OCI-LY7 (cell line): ENCODE results near the gene NAA20. TPM values are rescaled to one million over a fixed set of nuclear protein-coding genes. Genes with fewer than 3 reads are reported as not detected.

ENCODE experiments used
- BruUV-seq: library from RNA; stranded (reverse); fragments of 400-500 nt; replicated peaks from 2 replicates; lab custom pipeline; 2021; lab: Mats Ljungman, UMichigan
- CTCF ChIA-PET: fragments of 300-600 bp; sonication (Branson Sonifier 250); formaldehyde crosslinking; loops from one replicate; lab custom pipeline; 2022; ENCODE audit warnings: antibody characterized with exemption; ENCODE audit not compliant: unreplicated experiment; lab: Charles Lee
- POLR2A ChIA-PET: fragments of 300-600 bp; sonication (Branson Sonifier 250); formaldehyde crosslinking; loops from one replicate; lab custom pipeline; 2022; ENCODE audit warnings: antibody characterized with exemption; lab: Charles Lee
- DNase-seq: peaks from one replicate; pipeline ENCODE4 v3.0.0-alpha.2; 2015; ENCODE audit warnings: low spot score
- H2AFZ ChIP-seq: fragments of 200-600 bp; sonication (generic), shearing (Covaris generic); 2 replicates; pipeline ENCODE4 v1.6.1; 2014; ENCODE audit warnings: mild to moderate bottlenecking, antibody characterized with exemption, low read length, moderate library complexity
- H3K27ac ChIP-seq: fragments of 200-600 bp; sonication (generic); 2 replicates; pipeline ENCODE4 v1.5.1; 2014; ENCODE audit warnings: mixed run types, low read depth, mild to moderate bottlenecking, moderate library complexity, low read length, inconsistent platforms; ENCODE audit not compliant: poor library complexity, severe bottlenecking
- H3K36me3 ChIP-seq: fragments of 200-600 bp; sonication (generic); 2 replicates; pipeline ENCODE4 v1.6.1; 2014; ENCODE audit warnings: mild to moderate bottlenecking, antibody characterized with exemption, low read length, moderate library complexity, mixed read lengths; ENCODE audit not compliant: insufficient read depth
- H3K4me1 ChIP-seq: fragments of 200-600 bp; sonication (generic); 2 replicates; pipeline ENCODE4 v1.5.1; 2014; ENCODE audit warnings: mild to moderate bottlenecking, low read length; ENCODE audit not compliant: insufficient read depth, poor library complexity, severe bottlenecking
- H3K4me2 ChIP-seq: fragments of 200-600 bp; sonication (generic); 2 replicates; pipeline ENCODE4 v1.6.1; 2014; ENCODE audit warnings: mild to moderate bottlenecking, low read length
- H3K4me3 ChIP-seq: fragments of 200-600 bp; sonication (generic); 2 replicates; pipeline ENCODE4 v1.5.1; 2014; ENCODE audit warnings: mild to moderate bottlenecking, low read depth, low read length; ENCODE audit not compliant: poor library complexity, severe bottlenecking
- H3K79me2 ChIP-seq: fragments of 200-600 bp; sonication (generic); 2 replicates; pipeline ENCODE4 v1.6.1; 2016; ENCODE audit warnings: low read depth, mild to moderate bottlenecking, low read length, moderate library complexity, mixed read lengths; ENCODE audit not compliant: insufficient read depth
- H3K9me2 ChIP-seq: fragments of 200-600 bp; sonication (generic); 2 replicates; pipeline ENCODE4 v1.6.1; 2016; ENCODE audit warnings: mild to moderate bottlenecking, low read length, mixed read lengths; ENCODE audit not compliant: insufficient read depth
- H3K9me3 ChIP-seq: fragments of 200-600 bp; sonication (generic); 2 replicates; pipeline ENCODE4 v1.6.1; 2014; ENCODE audit warnings: mild to moderate bottlenecking, mixed run types, low read length, mixed read lengths
- H4K20me1 ChIP-seq: fragments of 200-600 bp; sonication (generic); 2 replicates; pipeline ENCODE4 v1.6.1; 2014; ENCODE audit warnings: mild to moderate bottlenecking, antibody characterized with exemption, low read length, moderate library complexity, mixed read lengths; ENCODE audit not compliant: insufficient read depth
- CTCF ChIP-seq: fragments of 200-600 bp; sonication (generic); conservative IDR thresholded peaks from 2 replicates; pipeline ENCODE4 v1.5.1; 2014; ENCODE audit warnings: mild to moderate bottlenecking, antibody characterized with exemption, low read length, moderate library complexity, mixed read lengths
- EZH2phosphoT487 ChIP-seq: fragments of 200-600 bp; sonication (generic); IDR thresholded peaks from 2 replicates; pipeline ENCODE4 v1.6.1; 2018; ENCODE audit warnings: low read depth, borderline replicate concordance, mild to moderate bottlenecking, mixed run types, antibody characterized with exemption, low read length, moderate library complexity, mixed read lengths
- intact Hi-C: fragments of 100-400 bp; cut with micrococcal nuclease; formaldehyde crosslinking; loops from one replicate; pipeline ENCODE4 v1.10.0; 2022; ENCODE audit not compliant: unreplicated experiment
- total RNA-seq, 2 experiments: library from RNA; depleted of rRNA in 1 of 2; stranded (reverse); fragments of >200 nt in 1 of 2; shearing (Covaris generic) in 1 of 2; gene quantifications; 2 replicates each; pipeline ENCODE4 v1.2.3, GENCODE V29; 2014 to 2022

NAA20 gene
- total RNA-seq, 2 experiments from 2014 or later: 37.5 to 62.4 TPM

DNA sequence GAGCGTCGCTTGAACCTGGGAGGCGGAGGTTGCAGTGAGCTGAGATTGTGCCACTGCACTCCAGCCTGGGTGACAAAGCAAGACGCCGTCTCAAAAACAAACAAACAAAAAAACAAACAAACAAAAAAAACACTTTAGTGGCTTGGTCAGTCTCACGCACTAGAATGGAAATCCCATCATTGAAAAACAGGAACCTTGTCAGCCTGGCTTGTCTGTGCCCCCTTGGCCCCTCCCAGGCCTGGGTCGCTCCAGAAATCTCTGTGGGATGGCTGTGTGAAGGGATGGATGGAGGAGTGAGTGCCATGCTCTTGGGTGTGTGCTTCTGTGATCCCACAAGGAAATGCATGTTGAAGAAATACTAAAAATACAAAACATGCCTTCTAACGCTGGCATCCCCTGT, 20.9 kb upstream of the NAA20 start:
- H3K79me2 ChIP-seq: no peaks in the 10 kb centered on the region
- H2AFZ ChIP-seq: no peak overlapping the region
- no peaks in the 10 kb centered on the region for H4K20me1 ChIP-seq
- TF ChIP-seq EZH2phosphoT487 (no peak), CTCF (no peak)
- no peak overlapping the region for H3K4me3 ChIP-seq
- no peaks in the 10 kb centered on the region for H3K4me1 ChIP-seq
- ChIA-PET POLR2A (no interaction called here), CTCF (no interaction called here)
- no peak overlapping the region for H3K27ac ChIP-seq
- intact Hi-C loops: no loop called here
- no peaks in the 10 kb centered on the region for H3K9me3 ChIP-seq
- no peak for DNase-seq
- no peaks in the 10 kb centered on the region for H3K9me2 ChIP-seq
- BruUV-seq: no TSS peak
- no peaks in the 10 kb centered on the region for H3K36me3 ChIP-seq
- H3K4me2 ChIP-seq: no peak overlapping the region

- H3K79me2 ChIP-seq: no peaks in the 10 kb centered on the region
- H3K36me3 ChIP-seq: no peaks in the 10 kb centered on the region
- H4K20me1 ChIP-seq: no peaks in the 10 kb centered on the region
- TF ChIP-seq EZH2phosphoT487 (no peak), CTCF (no peak)
- intact Hi-C loops: no loop called here
- ChIA-PET POLR2A (interaction anchor here (0.5 kb wide), 1 partner anchor 31 kb away, joined by 3 read pairs; no protein-coding TSS in a partner anchor), CTCF (no interaction called here)
- H3K4me3 ChIP-seq: no peak overlapping the region
- H3K4me1 ChIP-seq: no peaks in the 10 kb centered on the region
- H3K9me3 ChIP-seq: no peaks in the 10 kb centered on the region
- DNase-seq: no peak
- H2AFZ ChIP-seq: no peak overlapping the region
- H3K4me2 ChIP-seq: no peak overlapping the region
- no peak overlapping the region for H3K27ac ChIP-seq
- no TSS peak for BruUV-seq
- no peaks in the 10 kb centered on the region for H3K9me2 ChIP-seq
Observed at GRCh38 chr20:19996917-19997316, 20.2 kb upstream of the NAA20 start.

- H3K4me1 ChIP-seq: no peaks in the 10 kb centered on the region
- CTCF ChIA-PET: interaction anchor here (0.6 kb wide), 1 partner anchor 22 kb away, joined by 9 read pairs; no protein-coding TSS in a partner anchor
- H3K9me2 ChIP-seq: no peaks in the 10 kb centered on the region
- H3K4me2 ChIP-seq: no peak overlapping the region
- H3K4me3 ChIP-seq: no peak overlapping the region
- BruUV-seq: no TSS peak
- no peaks in the 10 kb centered on the region for H3K9me3 ChIP-seq
- no peak for TF ChIP-seq CTCF
- no peak for TF ChIP-seq EZH2phosphoT487
- H3K79me2 ChIP-seq: no peaks in the 10 kb centered on the region
- H2AFZ ChIP-seq: no peak overlapping the region
- POLR2A ChIA-PET: no interaction called here
- H4K20me1 ChIP-seq: no peaks in the 10 kb centered on the region
- H3K27ac ChIP-seq: no peak overlapping the region
- intact Hi-C loops: no loop called here
- DNase-seq: no peak
- H3K36me3 ChIP-seq: no peaks in the 10 kb centered on the region
Observed at GRCh38 chr20:19998990-19999705, 18.0 kb upstream of the NAA20 start.
